Gastroesophageal sphincter (tissue), 4 donors: ENCODE measurements around the gene RPS6KC1. TPM values are rescaled to one million over a fixed set of nuclear protein-coding genes. Genes with fewer than 3 reads are reported as not detected.

ENCODE experiments used
- ATAC-seq: fragments of 150-250 bp; one replicate; pipeline ENCODE4 v1.9.1; 2016; ENCODE audit warnings: mild to moderate bottlenecking, moderate library complexity
- H3K27ac ChIP-seq, 4 donors: fragments of 200-600 bp; sonication (generic) in 3 of 4; 1 replicate in 3 of 4; 2 replicates in 1 of 4; pipeline ENCODE4 v1.5.1; 2016 to 2019
- H3K27me3 ChIP-seq: fragments of 200-600 bp; sonication (generic); one replicate; pipeline ENCODE4 v1.5.1; 2019
- H3K36me3 ChIP-seq, 2 donors: fragments of 200-600 bp; sonication (generic); one replicate each; pipeline ENCODE4 v1.5.1; 2019; ENCODE audit warnings: control low read depth in 1 of 2
- H3K4me1 ChIP-seq, 3 donors: fragments of 200-600 bp; sonication (generic); 1 replicate in 2 of 3; 2 replicates in 1 of 3; pipeline ENCODE4 v1.5.1; 2016 to 2019; ENCODE audit warnings: control low read depth in 2 of 3
- H3K4me3 ChIP-seq, 2 donors: fragments of 200-600 bp; sonication (generic); one replicate each; pipeline ENCODE4 v1.5.1; 2019; ENCODE audit warnings: mild to moderate bottlenecking in 1 of 2, moderate library complexity in 1 of 2
- H3K9me3 ChIP-seq, 3 donors: fragments of 200-600 bp; sonication (generic); one replicate each; pipeline ENCODE4 v1.5.1; 2017 to 2019; ENCODE audit warnings: control low read depth in 2 of 3
- EP300 ChIP-seq: sonication (generic); formaldehyde crosslinking; IDR thresholded peaks from one replicate; pipeline ENCODE4 v1.6.1; 2017; ENCODE audit warnings: antibody characterized with exemption, mild to moderate bottlenecking
- POLR2A ChIP-seq, 2 donors: fragments of 450-650 bp; IDR thresholded peaks; one replicate each; pipeline ENCODE4 v1.6.1; 2017; ENCODE audit warnings: antibody characterized with exemption in 2 of 2, mild to moderate bottlenecking in 2 of 2, moderate library complexity in 1 of 2
- POLR2AphosphoS5 ChIP-seq: sonication (generic); formaldehyde crosslinking; IDR thresholded peaks from one replicate; pipeline ENCODE4 v1.6.1; 2017; ENCODE audit warnings: antibody characterized with exemption
- WGBS, 2 donors: methylation state at CpG; one replicate each; pipeline ENCODE4 v1.1.5; 2018; ENCODE audit warnings: low coverage in 1 of 2; 5-methylcytosine and 5-hydroxymethylcytosine counted together
- total RNA-seq, 4 donors: library from RNA; depleted of rRNA; stranded (reverse); fragments of >200 nt; gene quantifications; one replicate each; pipeline ENCODE4 v1.1.0, GENCODE V29; 2016
- TF ChIP-seq, protein P1 (sequence below), 4 experiments: fragments of 200-600 bp in 2 of 4; fragments of 450-650 bp in 2 of 4; sonication (generic) in 1 of 4; IDR thresholded peaks; one replicate each; pipeline ENCODE4 v1.5.1; 2017 to 2019; ENCODE audit warnings: antibody characterized with exemption in 4 of 4, mild to moderate bottlenecking in 2 of 4, moderate library complexity in 2 of 4

Gene RPS6KC1
- total RNA-seq, 4 donors from 2014 or later = 21.2 to 28.5 (median 23.8) TPM

GRCh38 chr1:213260311-213261075, 209.5 kb downstream of the RPS6KC1 start:
- no peaks in the 10 kb centered on the region for H3K27me3 ChIP-seq
- WGBS, 2 donors = 79 to 83% methylated on average over 5 of the region's 5 CpGs

GRCh38 chr1:213264531-213264930, 213.5 kb downstream of the RPS6KC1 start:
- Histone ChIP-seq H3K27ac (no peak overlapping the region), H3K36me3 (peaks cover 0 to 30% of the 10 kb centered on the region in 2 donors), H3K27me3 (no peaks in the 10 kb centered on the region), H3K4me1 (no peaks in the 10 kb centered on the region), H3K4me3 (no peak overlapping the region), H3K9me3 (peaks cover 0 to 10% (median 0%) of the 10 kb centered on the region in 3 donors)
- no peak for TF ChIP-seq POLR2AphosphoS5
- TF ChIP-seq, protein P1, sequence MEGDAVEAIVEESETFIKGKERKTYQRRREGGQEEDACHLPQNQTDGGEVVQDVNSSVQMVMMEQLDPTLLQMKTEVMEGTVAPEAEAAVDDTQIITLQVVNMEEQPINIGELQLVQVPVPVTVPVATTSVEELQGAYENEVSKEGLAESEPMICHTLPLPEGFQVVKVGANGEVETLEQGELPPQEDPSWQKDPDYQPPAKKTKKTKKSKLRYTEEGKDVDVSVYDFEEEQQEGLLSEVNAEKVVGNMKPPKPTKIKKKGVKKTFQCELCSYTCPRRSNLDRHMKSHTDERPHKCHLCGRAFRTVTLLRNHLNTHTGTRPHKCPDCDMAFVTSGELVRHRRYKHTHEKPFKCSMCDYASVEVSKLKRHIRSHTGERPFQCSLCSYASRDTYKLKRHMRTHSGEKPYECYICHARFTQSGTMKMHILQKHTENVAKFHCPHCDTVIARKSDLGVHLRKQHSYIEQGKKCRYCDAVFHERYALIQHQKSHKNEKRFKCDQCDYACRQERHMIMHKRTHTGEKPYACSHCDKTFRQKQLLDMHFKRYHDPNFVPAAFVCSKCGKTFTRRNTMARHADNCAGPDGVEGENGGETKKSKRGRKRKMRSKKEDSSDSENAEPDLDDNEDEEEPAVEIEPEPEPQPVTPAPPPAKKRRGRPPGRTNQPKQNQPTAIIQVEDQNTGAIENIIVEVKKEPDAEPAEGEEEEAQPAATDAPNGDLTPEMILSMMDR (IDR thresholded peaks at IDR 0.05) = no peak
- no peak for TF ChIP-seq EP300
- WGBS, 2 donors = 71 to 73% methylated on average over 1 of the region's 1 CpG
- no peak for ATAC-seq

More at GRCh38 chr1:213260311-213261075, 209.5 kb downstream of the RPS6KC1 start:
- ATAC-seq = no peak
- H3K27ac ChIP-seq = no peak overlapping the region
- no peak overlapping the region for H3K4me3 ChIP-seq
- no peaks in the 10 kb centered on the region for H3K4me1 ChIP-seq
- H3K36me3 ChIP-seq = peaks cover 0 to 27% of the 10 kb centered on the region in 2 donors
- no peaks in the 10 kb centered on the region for H3K9me3 ChIP-seq
- TF ChIP-seq POLR2A (IDR thresholded peaks at IDR 0.05) (no peak), EP300 (no peak), POLR2AphosphoS5 (no peak)
- TF ChIP-seq, protein P1 (IDR thresholded peaks at IDR 0.05) = no peak

DNA sequence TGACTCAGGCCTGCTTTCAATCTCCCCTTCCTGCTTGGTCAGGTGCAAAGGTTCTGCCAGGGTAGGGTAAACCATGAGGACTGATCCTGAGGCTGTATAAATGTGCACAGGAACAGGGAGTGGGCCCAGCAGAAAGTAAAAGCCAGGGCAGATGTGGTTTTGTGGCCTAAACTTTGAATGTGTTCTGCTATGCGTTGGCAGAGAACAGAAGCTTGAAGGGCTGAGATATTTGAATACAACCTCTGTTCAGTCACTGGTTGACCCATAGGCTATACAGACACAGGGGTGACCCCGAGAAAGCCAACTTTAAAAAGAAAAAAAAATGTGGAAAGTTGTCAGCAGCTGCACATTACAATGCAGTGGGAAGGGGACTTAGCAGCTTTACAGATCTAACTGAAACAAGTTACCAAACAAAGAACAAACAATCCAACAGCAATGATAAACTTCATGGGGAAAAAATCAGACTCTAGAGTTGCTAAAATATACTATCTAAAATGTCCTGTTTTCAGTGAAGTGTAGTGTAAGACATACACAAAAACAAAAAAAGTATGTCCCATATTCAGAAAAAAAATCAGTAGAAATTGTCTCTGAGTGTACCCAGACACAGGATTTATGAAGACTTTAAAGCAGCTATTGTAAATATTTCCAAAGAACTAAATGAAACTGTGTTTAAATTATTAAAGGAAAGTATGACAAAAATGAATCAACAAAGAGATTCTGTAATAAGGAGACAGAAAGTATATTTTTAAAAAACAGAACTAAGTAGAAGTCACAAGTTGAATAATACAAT, 216.1 kb downstream of the RPS6KC1 start:
- no peak overlapping the region for H3K27ac ChIP-seq
- H3K4me3 ChIP-seq = no peak overlapping the region
- no peak for TF ChIP-seq EP300
- TF ChIP-seq, protein P1 (IDR thresholded peaks at IDR 0.05) = no peak
- no peak for TF ChIP-seq POLR2A (IDR thresholded peaks at IDR 0.05)
- TF ChIP-seq POLR2AphosphoS5 = no peak
- WGBS, 2 donors = 58 to 85% methylated on average over 2 of the region's 2 CpGs
- peaks cover 0 to 10% (median 0%) of the 10 kb centered on the region in 3 donors for H3K9me3 ChIP-seq
- H3K27me3 ChIP-seq = no peaks in the 10 kb centered on the region
- no peaks in the 10 kb centered on the region for H3K4me1 ChIP-seq
- peaks cover 0 to 31% of the 10 kb centered on the region in 2 donors for H3K36me3 ChIP-seq
- no peak for ATAC-seq

DNA sequence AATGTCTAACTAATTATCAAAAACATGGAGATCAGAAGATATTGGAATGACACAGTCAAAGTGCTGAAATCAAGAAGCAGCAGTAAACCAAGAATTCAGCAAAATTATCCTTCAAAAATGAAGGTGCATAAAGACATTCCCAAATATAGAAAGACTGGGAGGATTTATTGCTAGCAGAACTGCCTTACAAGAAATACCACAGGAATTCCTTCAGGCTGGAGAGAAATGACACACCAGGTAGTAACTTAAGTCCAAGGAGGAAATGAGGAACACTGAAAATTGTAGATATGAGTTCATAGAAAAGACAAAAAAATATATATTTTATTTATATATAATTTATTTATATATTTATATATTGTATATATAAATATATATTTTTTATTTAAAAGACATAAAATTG, 217.2 kb downstream of the RPS6KC1 start:
- TF ChIP-seq, protein P1 (IDR thresholded peaks at IDR 0.05) = no peak
- TF ChIP-seq POLR2A (IDR thresholded peaks at IDR 0.05) (no peak), POLR2AphosphoS5 (no peak), EP300 (no peak)

More for the DNA sequence above, 217.2 kb downstream of the RPS6KC1 start:
- ATAC-seq = no peak
- Histone ChIP-seq H3K4me1 (no peaks in the 10 kb centered on the region), H3K27ac (no peak overlapping the region), H3K9me3 (peaks cover 0 to 10% (median 0%) of the 10 kb centered on the region in 3 donors), H3K4me3 (no peak overlapping the region), H3K36me3 (peaks cover 0 to 31% of the 10 kb centered on the region in 2 donors), H3K27me3 (no peaks in the 10 kb centered on the region)
